ENCODE data around the gene AASDHPPT. TPM values are rescaled to one million over a fixed set of nuclear protein-coding genes. Genes with fewer than 3 reads are reported as not detected.

The AASDHPPT gene
- polyA plus RNA-seq = 107 and 159 TPM in 2 replicates

GRCh38 chr11:106077609-106078455 is at the start of gene AASDHPPT:
Gene AASDHPPT, plus strand, starts transcription at chr11:106077662. Its CDS starts 49 bp downstream, at chr11:106077711.

GRCh38 chr11:106076919-106077608 is 398 bp upstream of the AASDHPPT start, which contains the start of gene KBTBD3:
Gene KBTBD3, minus strand, starts transcription at chr11:106077347. Its CDS starts 18,250 bp downstream, at chr11:106059097.

Other genes with a start within 250 kb of the AASDHPPT start
- gene MSANTD4, start 55.4 kb upstream of the AASDHPPT start, polyA plus RNA-seq = 16.8 and 20.3 TPM in 2 replicates
- gene KBTBD3, start 315 bp upstream of the AASDHPPT start, polyA plus RNA-seq = 62.1 and 117 TPM in 2 replicates